22Rv1 (cell line): ENCODE data around the gene PPL.
"Not testable (repeated sequence)": the region's sequence is repeated elsewhere in the genome, so short reads cannot be mapped to it uniquely, and the experiment has no call there.

ENCODE experiments used
- H3K27ac ChIP-seq: fragments of 450-650 bp; 2 replicates; pipeline ENCODE4 v1.5.1; 2017
- CTCF ChIP-seq: fragments of 450-650 bp; IDR thresholded peaks from 2 replicates; pipeline ENCODE4 v1.5.1; 2017; ENCODE audit warnings: mild to moderate bottlenecking
- ZFX ChIP-seq: fragments of 450-650 bp; IDR thresholded peaks from 2 replicates; pipeline ENCODE4 v1.6.1; 2017; ENCODE audit warnings: antibody characterized with exemption, borderline replicate concordance

The PPL gene

GRCh38 chr16:4900036-4900435 lies 36.9 kb downstream of the PPL start:
- H3K27ac ChIP-seq = no peak overlapping the region
- TF ChIP-seq ZFX (no peak), CTCF (no peak)

- TF ChIP-seq ZFX = no peak
- no peak for TF ChIP-seq CTCF
- no peak overlapping the region for H3K27ac ChIP-seq
Measured at GRCh38 chr16:4899474-4899846, 37.5 kb downstream of the PPL start.

- TF ChIP-seq ZFX = no peak
- TF ChIP-seq CTCF = no peak
- H3K27ac ChIP-seq = no peak overlapping the region
Measured at GRCh38 chr16:4898811-4899473, 38.0 kb downstream of the PPL start.

- no peak overlapping the region for H3K27ac ChIP-seq
- TF ChIP-seq CTCF = no peak
- no peak for TF ChIP-seq ZFX
Measured at GRCh38 chr16:4897328-4897727, 39.6 kb downstream of the PPL start.

GRCh38 chr16:4896761-4897160 lies 40.2 kb downstream of the PPL start:
- not testable (repeated sequence) for H3K27ac ChIP-seq

- no peak for TF ChIP-seq ZFX
- no peak for TF ChIP-seq CTCF
- no peak overlapping the region for H3K27ac ChIP-seq
Measured at GRCh38 chr16:4895366-4895765, 41.6 kb downstream of the PPL start.

GRCh38 chr16:4894276-4895150 lies 42.4 kb downstream of the PPL start:
- no peak for TF ChIP-seq CTCF
- no peak for TF ChIP-seq ZFX
- no peak overlapping the region for H3K27ac ChIP-seq
